GM21619 (cell line): ENCODE measurements around the gene LRRC42.

Source experiments
- ATAC-seq: cut with Tn5 transposase; IDR thresholded peaks from one replicate; pipeline ENCODE4 v1.9.1; 2021; ENCODE audit not compliant: unreplicated experiment

LRRC42 gene, protein sequence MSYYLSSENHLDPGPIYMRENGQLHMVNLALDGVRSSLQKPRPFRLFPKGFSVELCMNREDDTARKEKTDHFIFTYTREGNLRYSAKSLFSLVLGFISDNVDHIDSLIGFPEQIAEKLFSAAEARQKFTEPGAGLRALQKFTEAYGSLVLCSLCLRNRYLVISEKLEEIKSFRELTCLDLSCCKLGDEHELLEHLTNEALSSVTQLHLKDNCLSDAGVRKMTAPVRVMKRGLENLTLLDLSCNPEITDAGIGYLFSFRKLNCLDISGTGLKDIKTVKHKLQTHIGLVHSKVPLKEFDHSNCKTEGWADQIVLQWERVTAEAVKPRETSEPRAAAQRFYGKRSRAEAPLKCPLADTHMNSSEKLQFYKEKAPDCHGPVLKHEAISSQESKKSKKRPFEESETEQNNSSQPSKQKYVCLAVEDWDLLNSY

DNA sequence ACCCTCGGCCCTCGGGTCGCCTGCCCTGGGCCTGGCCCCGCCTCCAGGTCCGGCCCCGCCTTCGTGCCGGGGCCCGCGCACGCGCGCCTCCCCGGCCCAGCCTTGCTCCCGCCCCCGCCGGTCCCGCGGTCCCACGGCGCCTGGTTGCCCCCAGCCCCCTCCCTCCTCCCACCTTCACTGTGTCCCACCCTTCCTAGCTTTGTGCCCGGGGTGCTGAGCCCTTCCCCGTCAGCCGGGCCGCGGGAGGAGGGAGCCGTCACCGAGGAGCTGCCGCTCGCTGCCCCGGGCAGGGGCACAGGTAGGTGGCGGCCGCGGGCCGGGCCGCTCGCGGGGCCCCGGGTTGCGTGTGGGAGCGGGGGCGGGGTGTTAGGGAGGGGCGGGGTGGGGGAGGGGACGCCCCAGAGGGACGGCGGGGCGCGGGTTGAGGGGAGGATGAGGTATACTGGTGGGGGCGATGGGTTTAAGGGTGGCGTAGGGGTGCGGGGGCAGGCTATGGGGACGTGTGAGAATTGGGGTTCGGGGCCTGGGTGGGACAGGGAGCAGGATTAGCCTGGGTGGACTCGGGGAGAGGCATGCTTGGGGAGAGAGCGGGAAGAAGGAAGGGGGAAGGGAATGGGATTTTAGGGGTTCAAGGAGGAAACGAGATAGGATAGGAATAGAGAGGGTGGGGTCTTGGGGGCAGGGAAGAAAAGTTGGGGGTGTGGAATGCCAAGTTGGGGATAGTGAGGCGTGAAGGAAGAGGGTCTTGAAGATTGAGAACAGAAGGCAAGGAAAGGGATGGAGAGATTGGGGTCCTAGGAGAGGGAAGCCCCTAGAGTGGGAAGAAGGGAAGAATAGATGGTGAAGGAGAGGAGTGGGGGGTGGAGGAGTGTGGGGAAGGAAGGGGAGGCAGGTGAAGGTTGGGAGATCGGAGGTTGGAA lies at the start of gene LRRC42:
Gene LRRC42 (plus strand): TSS at position 99 of the 920 bp plus-strand sequence. CDS start 5,650 bp downstream, outside the sequence.
- ATAC-seq, result peak; percentile 59

DNA sequence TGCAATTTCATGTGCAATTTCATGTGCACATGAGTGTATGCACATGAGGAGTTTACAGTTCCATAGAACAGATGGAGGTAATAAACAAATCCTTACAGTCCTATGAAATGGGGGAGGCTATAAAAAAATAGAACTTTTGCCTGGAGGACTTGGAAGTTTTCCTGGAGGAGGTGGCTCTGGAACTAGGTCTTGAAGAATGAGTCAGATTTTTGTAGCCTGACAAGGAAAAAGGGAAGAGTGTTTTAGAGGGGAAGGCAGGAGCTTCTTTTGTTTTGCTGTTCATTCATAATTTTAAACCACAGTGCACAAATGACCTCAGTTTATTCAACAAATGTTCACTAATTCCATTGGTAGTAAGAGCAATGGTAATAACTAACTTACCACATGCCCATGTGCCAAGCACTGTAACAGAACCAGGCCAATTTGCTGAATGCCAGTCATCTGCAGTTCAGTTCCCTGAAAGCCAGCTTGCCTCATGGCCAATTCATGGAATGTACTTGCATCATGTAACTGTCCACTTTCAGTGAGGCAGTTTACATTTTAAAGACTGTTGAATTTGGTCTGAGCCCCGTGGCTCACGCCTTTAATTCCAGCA lies 49.4 kb upstream of the LRRC42 start:
- ATAC-seq, result no peak

DNA sequence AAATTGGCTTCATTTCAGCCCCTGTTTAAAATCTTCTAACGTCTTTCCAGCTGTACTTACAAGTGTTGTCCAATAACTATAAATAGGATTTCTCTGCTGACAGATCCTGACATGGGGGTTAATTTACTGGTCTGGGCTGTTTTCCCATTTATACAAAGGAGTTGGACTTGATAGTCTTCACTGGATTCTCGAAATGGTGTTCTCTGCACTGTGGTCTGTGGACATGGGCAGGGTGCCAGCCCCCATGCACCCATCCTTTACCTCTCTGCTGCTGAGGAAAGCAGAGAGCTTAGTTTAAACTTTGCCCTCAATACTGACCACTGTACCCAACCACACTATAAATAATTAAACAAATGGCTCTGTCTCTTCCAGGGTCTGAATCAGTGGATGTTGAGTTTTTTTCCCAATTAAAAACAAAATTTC lies 46.9 kb upstream of the LRRC42 start:
- ATAC-seq, result no peak

DNA sequence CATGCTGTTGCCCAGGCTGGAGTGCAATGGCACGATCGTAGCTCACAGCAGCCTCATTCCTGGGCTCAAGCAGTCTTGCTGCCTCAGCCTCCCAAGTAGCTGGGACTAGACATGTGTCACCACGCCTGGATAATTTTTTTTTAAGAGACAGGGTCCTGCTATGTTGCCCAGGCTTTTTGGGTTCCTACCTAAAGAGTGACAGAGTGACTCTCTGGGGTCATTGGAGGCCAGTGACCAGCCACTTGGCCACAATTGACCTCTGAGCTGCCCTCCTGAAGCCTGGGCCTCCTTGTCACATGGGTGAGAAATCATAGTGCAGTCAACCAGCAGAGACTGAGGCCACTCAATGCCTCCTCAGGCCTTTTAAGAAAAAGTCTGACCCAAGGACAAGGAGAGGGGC lies 46.4 kb upstream of the LRRC42 start:
- no peak for ATAC-seq

DNA sequence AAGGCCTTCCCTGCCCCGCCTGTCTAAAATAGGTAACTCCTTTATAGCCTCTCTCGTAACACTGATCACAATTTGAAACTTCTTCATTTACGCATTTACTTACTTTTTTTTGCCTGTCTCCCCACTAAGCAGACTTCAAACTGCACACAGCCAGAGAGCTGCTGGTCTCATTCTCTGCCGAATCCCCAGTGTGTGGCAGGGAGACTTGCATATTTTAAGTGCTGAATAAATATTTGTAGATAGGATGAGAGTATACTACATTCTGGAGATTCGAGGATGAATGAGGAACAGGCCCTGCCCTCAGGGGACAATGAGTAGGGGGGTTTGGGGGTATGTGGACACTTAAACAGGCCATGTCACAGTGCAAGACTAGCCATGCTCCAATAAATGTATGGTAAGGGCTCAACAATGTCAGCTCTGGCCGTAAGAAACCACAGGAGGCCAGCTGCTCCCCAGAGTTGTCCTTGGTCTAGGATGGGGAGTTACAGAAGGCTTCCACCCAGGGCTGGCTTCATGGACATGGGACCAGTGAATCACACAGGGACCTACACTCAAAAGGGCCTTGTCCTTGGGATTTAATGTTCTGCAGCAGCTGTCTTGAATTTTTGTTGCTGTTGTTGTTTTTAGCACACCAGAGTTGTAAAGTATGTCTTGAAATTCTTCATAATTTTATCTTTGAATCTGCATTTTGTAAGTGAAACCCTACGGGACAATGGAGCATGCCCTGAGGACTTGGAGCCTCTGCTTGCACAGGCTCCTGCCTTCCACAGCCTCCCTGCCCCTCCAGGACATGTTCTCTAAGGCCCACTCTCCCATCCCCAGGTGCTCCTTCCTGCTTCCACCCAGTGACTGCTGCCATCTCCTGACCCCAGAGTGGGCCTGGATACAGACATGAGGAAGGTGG lies 43.7 kb upstream of the LRRC42 start:
- ATAC-seq, result no peak

DNA sequence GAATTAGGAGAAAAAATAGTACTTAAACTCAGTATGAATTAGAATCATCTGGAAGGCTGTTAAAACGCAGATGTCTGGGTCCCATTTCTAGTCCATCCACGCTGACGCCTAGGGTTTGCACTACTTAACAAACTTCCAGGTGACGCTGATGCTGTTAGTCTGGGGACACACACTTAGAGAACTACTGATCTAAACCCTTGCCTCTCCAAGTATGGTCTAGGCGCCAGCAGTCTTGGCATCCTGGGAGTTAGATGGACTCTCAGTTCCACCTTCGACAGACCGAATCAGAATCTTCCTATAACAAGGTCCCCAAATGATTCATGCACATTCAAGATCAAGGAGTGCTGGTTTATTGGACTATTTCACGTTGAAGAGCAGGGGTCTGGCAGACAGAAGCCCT lies 40.6 kb upstream of the LRRC42 start:
- ATAC-seq, result no peak

DNA sequence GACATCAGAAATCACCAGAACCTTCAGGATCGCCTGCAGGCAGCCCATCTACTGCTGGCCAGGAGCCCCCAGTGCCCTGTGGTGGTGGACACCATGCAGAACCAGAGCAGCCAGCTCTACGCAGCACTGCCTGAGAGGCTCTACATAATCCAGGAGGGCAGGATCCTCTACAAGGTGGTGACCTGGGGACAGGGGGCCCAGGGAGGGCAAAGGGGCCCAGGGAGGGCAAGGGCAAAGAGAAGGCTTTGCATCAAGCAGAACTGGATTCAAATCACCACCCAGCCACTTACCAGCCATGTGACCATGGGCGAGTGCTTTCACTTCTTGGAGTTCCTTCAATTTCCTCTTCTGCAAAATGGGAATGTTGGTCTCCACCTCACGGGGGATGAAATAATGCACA lies 40.0 kb upstream of the LRRC42 start:
- ATAC-seq, result no peak

DNA sequence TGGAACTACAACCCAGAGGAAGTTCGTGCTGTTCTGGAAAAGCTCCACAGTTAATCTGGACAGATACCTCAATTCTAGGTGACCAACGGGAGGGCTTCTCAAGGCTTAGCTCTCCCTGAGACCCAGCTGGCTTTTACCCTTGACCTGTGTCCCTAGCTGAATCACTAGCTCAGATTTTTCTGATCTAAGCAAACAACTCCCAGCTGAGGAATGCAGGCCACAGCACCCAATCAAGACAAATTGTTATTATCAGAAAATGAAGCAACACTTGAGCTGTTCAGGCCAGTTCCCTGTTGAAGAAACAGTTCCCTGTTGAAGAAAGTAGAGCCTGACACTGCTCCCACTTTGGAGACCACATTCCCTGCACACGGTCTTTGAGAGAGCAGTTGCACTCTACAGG lies 36.2 kb upstream of the LRRC42 start:
- ATAC-seq, result no peak

DNA sequence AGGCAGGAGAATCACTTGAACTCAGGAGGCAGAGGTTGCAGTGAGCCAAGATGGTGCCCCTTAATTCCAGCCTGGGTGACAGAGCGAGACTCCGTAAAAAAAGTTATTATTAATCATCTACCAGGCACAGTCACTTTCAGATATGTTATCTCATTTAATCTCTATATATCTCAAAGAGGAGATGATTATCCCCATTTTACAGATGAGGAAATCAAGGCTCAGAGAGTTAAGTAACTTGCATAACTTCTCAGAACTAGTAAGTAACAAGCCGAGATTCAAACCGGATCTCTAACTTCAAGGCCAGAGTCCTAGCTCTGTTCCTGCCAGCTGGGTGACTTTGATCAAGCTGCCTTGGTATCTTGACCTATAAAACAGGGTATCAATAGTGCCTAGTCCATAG lies 34.7 kb upstream of the LRRC42 start:
- no peak for ATAC-seq

DNA sequence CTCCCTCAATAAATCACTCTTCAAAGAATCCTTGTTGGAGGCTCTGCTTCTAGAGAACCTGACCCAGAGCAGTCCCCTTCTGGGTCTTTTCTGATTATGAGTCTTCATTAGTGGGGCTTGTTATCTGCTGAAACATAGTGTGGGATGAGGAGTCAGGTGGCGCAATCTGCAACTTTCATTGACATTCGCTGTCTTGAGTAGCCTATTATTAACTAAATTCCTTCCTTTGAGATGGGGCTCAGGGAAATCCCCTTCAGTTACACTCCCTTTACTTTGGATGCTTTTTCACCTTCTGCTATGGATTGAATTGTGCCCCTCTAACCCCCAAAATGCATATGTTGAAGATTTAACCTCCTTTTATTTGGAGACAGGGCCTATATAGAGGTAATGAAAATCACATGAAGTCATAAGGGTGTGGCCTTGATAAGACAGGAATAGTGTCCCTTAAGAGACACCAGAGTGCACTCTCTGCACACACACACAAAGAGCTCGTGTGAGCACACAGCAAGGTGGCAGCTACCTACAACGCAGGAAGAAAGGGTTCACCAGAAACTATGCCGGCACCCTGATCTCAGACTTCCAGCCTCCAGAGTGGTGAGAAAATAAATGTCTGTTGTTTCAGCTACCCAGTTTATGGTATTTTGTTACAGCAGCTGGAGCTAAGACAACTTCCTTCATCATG lies 32.7 kb upstream of the LRRC42 start:
- ATAC-seq, result no peak

DNA sequence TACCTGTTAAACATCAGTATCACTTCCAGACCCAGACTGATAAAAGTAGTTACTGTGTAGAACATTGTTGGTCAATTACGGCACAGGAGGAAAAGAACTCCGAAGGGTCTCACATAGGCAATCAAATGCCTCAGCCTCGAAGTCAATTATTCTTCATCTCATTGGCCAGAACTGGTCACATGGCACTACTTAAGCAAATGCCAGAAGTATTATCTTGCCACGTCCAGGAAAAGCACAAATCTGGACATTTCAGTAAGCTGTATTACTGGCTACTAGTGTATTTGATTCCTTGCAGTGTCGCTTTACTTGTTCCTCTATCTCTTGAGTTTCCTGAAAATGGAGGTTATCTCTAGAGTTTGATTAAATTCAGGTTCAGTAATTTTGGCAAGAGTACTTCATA lies 27.8 kb upstream of the LRRC42 start:
- ATAC-seq, result no peak

DNA sequence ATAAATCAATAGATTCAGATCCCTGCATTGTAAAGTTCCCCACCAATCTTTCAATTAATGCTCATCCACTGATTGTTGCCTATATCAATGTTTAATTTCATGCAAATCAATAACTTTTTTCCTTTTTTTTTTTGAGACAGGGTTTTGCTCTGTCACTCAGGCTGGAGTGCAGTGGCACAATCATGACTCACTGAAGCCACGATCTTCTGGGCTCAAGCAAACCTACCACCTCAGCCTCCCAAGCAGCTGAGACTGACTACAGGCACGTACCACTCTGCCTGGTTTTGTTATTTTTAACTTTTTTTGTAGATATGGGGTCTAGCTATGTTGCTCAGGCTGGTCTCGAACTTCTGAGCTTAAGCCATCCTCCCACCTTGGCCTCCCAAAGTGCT lies 26.5 kb upstream of the LRRC42 start:
- ATAC-seq, result no peak

DNA sequence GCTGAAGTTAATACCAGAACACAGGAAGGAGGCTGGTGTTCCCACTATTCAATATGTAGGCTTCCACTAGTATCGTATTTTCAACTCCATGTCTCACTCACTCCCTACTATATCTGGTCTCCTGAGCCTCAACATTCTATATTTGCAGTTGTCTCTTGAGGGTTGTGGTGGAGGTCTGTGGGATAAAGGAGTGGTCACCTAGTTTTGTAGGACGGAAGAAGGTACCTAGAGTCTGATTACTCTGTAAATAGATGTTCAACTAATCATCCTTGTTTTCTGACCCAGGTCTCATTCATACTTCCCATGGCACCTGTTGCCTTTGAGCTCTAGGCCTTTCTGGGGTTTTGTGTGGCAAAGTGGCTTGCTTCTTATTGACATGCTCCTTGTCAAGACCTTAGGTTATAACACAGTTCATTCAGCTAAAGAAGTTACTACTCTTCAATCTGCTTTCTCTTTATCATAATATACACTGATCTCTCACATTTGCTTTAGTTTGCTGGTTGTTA lies 18.7 kb upstream of the LRRC42 start:
- no peak for ATAC-seq

DNA sequence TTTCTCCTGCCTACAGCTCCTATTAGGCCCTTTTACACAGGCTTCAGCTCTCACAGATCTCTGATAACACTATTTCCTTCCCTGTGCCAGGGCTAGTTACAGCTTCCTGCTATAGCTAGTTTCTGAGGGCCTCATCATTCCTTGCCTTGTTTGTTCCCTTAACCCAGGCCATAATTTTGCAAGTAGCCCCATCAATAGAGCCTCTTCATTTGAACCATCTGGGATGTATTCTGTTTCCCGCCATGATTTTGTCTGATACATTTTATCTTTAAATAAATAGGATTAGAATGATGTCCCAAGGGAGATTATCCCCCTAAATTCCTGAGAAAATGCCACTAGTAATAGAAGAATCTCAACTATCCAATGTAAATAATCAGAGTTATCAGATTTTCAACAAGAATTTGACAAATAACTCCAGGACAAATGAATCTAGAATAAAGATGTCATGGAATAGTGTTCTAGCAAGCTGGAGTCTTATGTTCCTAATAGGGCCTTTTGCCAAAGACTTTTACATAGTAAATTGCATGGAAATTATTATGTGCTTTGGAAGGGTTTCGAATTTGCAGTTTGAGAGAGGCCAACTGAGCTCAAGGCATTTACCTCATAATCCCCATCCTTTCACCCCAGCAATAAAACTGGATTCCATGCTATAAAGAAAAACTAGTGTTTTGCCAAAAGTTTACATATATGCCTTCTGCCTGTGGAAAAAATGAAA lies 16.7 kb upstream of the LRRC42 start:
- ATAC-seq, result no peak

DNA sequence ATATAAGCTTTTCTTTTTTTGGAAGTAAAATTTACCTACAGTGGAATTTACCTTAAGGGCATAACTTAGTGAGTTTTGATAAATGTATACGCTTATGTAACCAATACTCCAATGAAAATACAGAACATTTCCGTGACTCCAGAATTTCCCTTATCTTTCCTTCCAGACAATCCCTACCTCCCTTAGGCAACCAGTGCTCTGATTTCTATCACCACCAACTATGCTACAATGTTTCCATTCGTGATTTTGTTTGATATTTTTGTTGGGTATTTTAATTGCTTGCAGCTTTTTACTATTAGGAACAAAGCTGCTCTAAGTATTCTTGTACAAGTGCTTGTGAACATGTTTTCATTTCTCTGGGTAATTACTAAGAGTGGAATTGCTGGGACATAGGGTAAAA lies 15.2 kb upstream of the LRRC42 start:
- ATAC-seq, result no peak

DNA sequence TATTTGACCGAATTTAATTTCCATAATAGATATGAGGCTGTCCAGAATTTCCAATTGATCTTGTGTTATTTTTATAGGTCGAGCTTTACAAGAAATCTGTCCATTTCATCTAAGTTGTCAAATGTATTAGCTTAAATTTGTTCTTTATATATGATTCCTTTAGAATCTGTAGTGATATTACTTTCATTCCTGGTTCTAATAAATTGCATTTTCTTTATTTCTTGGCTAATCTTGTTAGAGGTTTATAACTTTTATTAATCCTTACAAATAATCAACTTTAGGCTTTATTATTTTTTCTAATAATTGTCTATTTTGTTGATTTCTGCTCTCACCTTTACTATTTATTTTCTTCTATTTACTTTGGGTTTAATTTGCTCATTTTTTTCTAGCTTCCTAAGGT lies 14.6 kb upstream of the LRRC42 start:
- no peak for ATAC-seq

DNA sequence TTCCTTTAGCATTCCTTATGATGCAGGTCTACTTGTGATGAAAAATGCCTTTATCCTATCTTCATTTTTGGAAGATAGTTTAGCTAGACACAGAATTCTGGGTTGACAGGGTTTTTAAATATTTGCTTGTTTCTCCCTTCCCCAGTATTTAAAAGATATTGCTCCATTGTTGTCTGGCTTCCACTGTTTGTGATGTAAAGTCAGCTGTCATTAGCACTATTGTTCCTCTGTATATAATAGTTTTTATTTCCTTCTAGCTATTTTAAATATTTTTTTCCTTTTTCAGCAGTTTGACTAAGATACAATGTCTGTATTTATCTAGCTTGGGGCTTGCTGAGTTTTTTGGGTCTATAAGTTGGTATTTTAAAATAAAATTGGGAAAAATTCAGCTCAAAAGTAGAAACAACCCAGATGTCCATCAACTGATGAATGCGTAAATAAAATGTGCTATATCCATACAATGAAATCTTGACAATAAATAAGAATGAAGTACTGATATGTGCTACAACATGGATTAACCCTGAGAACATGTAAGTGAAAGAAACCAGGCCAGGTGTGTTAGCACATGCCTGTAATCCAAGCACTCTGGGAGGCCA lies 11.9 kb upstream of the LRRC42 start:
- ATAC-seq, result no peak

DNA sequence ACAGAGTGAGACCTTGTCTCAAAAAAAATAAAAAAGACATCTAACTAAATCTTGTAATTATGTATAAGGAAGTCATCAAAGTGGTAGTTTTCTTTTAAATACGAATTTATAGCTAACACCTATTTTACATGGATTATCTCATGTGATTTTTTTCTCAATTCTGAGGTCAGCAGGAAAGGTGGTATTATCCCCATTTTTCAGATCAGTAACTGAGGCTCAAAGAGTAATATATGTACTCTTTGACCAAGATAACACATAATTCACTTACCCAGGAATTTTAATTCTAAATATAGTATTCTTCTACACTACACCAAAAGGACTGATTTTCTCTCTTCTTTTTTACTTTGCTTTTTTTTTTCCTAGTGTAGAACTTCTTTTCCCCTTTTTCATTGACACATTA lies 9.7 kb upstream of the LRRC42 start:
- ATAC-seq, result no peak
